GM18520 (cell line): ENCODE measurements around the gene WDFY2.
"Not testable (repeated sequence)": the region's sequence is repeated elsewhere in the genome, so short reads cannot be mapped to it uniquely, and the experiment has no call there.

Experiments used
- ATAC-seq: cut with Tn5 transposase; IDR thresholded peaks from one replicate; pipeline ENCODE4 v1.9.1; 2021; ENCODE audit not compliant: unreplicated experiment

The WDFY2 gene

DNA sequence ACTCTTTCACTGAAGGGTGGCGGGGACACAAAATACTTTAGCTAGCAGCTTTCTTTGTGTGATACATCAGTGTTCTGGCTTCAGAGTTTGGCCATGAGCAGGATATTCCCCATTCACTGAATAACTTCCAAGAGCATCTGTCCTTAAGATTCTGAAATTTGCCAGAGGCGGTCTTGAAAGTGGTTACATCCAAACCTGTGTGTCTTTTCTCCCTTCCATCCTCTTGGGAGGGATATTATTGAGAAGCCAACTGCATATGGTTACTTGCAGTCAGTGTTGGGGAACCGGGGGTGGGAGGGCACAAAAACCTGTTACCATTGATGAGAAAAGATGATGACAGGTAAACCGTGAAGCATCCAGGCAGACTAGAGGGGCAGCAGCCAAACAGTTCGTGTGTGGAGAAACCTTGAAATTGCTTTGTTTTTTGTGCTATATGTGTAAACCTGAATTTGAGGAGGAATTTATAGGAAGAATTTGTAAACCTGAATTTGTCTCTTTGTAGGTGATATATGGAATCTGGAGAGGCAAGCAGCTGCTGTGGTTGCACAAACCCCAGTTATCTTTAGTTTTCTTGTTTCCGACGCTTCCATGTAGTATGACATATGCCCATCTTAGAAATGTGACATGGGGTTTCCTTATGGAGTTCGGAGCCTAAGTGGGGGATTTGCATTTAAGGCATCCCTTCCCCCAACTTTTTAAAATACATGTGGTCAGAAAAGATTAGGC lies 104.8 kb downstream of the WDFY2 start:
- ATAC-seq: no peak

DNA sequence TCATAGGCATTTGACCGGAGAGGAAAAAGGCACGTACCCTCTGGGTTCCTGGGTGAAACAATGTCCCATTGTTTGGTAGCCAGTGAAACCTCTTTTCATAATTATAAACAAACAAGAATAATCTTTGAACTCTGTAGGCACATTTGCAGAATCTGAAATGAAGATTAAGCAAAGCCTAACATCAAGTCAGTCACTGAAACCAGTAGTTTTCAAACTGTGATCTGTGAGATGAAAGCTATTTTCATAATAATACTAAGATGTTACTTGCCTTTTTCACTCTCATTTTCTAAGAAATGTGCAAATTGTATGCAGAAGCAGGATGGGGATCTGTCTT lies 105.4 kb downstream of the WDFY2 start:
- ATAC-seq: no peak

DNA sequence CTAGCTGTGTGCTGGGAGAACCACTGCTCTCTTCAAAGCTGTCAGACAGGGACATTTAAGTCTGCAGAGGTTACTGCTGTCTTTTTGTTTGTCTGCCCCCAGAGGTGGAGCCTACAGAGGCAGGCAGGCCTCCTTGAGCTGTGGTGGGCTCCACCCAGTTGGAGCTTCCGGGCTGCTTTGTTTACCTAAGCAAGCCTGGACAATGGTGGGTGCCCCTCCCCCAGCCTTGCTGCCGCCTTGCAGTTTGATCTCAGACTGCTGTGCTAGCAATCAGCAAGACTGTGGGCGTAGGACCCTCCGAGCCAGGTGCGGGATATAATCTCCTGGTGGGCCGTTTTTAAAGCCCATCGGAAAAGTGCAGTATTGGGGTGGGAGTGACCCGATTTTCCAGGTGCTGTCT lies 111.4 kb downstream of the WDFY2 start:
- ATAC-seq: not testable (repeated sequence)

DNA sequence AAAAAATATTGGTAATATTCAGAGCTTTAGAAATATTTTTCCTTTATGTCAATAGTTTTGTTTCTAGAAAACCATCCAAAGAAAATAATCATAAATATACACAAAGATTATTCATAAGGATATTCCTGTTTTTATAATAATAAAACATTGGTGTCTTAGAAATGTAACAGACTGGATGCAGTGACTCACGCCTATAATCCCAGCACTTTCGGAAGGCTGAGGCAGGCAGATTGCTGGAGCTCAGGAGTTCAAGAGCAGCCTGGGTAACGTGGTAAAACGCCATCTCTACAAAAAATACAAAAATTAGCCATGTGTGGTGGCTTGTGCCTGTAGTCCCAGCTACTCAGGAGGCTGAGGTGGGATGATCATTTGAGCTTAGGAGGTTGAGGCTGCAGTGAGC lies 112.9 kb downstream of the WDFY2 start:
- no peak for ATAC-seq

DNA sequence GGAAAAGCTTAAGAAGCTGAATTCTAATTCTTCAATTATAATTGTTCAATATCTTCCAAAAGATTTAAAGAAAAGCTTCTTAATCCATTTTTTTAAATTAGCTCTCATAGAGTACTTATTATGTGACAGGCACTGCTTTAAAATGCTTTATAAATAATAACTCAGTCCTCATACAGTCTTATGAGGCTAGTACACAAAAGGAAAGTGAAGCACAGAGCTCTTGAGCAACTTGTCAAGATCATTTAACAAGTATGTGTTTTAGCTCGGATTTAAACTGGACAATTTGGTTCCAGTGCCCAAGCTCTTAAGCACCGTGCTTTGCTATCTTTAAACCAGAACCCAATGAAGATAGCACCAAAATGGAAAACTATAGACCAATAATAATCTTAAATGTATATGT lies 113.6 kb downstream of the WDFY2 start:
- no peak for ATAC-seq

DNA sequence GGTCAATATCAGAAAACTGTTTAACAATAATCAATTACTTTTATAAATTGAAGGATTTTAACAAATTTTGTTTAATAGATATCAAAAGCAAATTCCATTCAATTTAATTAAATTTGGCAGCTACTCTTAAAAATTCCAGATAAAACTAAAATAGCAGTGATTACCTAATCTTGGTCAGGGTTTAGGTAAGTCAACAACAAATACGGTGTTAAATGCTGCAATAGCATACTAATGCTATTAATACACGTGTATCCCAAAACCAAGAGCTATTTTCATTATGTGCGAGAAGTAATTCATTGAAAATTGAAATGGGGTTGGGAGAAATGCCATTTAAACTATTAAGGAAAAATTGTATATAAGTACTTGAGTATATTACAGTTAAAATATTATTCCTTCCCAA lies 114.1 kb downstream of the WDFY2 start:
- ATAC-seq: no peak

DNA sequence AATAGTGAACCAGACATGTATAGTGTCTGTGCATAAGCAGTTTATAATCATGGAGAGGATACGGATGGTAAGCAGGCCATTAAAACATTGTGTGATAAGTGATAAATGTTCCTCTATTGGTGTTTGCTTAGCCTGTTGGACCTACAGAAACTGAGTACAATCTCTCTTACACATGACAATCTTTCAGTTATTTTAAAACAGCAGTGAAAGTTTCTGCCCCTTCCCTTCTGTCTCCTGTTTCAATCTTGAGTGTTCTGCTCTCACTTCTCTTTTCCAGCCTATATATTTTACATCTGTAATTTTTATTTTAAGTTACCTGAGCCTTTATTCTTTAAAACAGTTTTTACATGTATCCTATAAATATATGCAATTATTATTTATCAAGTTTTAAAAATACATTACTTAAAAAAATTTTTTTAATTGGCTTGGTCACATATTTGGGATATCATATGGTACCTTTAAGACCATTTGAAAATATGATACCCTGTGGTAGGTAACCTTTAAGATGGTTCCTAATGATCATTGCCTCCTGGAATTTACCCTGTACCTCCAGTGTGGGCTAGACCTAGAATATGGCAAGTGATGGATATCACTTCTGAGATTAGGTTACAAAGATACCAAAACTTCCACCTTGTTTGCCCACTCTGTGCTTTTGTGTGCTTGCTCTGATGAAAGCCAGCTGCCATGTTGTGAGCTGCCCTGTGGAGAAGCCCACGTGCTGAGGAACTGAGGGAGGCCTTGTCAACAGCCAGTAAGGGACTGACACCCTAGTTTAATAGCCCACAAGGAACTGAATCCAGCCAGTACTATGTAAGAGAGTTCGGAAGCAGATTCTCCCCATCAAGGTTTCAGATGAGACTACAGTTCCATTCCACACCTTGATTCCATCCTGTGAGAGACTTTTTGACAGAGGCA lies 120.4 kb downstream of the WDFY2 start:
- no peak for ATAC-seq

DNA sequence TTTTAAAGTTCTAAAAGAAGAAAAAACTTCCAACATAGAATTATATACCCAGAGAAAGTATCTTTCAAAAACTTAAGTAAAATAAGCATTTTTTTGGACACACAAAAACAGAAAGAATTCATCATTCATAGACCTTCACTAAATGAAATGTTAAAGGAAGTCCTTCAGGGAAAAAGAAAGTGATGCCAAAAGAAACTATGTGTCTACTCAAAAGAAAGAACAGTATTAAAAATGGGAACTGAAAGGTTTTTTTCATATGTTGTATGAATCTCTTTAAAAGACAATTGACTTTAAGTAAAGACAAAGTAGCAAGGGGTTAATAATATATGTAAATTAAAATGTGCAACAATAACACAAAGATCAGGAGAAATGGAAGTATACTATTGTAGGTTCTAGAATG lies 123.2 kb downstream of the WDFY2 start:
- no peak for ATAC-seq

DNA sequence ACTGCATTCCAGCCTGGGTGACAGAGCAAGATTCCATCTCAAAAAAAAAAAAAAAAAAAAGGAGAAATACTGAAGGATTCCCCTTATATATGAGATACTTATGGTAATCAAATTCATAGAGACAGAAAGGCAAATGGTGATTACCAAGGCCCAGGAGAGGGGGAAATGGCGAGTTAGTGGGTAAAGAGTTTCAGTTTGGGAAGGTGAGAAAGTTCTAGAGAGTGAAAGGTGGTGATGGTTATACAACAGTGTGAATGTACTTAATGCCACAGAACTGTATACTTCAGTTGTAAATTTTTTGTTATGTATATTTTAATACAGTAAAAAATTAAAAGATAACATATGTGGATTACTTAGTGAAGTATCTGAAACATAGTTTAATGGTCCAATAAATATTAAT lies 129.5 kb downstream of the WDFY2 start:
- no peak for ATAC-seq

DNA sequence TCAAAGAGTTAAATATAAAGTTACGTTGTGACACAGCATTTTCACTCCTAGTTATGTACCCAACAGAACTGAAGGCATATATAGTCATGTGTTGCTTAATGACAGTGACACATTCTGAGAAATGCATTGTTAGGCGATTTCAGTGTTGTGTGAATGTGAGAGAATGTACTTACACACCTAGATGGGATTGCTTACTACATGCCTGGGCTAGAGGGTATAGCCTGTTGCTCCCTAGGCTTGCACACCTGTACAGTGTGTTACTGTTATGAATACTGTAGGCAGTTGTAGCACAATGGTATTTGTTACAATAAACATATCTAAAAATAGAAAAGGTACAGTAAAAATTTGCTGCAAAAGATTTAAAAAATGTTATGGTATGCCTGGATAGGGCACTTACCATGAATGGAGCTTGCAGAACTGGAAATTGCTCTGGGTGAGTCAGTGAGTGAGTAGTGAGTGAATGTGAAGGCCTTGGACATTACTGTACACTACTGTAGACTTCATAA lies 130.5 kb downstream of the WDFY2 start:
- ATAC-seq: peak; percentile 73

DNA sequence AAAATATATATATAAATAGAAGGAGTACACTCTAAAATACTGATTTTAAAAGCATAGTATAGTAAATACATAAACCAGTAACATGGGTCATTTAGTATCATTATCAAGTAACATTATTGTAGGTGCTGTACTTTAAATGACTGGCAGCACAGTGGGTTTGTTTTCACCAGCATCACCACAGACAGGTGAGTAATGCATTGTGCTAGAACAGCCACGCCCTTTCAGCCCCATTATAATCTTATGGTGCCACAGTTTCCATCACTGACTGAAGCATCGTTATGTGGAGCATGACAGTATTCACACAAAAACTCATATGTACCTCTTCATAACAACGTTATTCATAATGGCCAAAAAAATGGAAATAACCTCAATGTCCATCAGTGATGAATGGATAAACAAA lies 131.4 kb downstream of the WDFY2 start:
- no peak for ATAC-seq

DNA sequence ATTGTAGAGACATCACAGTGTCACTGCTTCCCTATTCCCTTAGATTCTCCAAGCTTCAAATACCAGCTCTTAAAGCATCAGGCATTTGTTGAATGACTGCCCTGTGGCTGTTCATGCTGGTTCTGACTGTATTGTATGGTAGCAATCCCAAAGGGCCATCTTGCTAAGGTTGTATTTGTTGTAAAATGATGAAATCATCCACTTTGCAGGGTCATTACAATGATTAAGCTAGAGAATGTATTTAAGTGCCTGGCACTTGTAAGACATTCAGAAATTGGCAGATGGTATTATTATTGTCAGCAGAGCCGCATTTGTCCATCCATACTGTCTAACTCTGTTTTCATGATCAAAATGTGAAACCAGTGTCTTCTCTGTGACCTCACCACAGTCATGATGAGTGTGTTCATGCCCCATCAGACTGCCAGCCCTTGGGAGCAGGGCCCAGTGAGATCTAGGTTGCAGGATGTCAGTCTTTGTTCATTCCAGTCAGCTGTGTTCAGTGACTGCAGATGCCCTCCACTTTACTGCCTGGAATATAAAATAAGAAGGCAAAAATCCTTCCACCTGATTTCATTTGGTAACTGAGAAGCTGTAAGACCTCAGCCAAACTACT lies 133.6 kb downstream of the WDFY2 start:
- ATAC-seq: no peak

DNA sequence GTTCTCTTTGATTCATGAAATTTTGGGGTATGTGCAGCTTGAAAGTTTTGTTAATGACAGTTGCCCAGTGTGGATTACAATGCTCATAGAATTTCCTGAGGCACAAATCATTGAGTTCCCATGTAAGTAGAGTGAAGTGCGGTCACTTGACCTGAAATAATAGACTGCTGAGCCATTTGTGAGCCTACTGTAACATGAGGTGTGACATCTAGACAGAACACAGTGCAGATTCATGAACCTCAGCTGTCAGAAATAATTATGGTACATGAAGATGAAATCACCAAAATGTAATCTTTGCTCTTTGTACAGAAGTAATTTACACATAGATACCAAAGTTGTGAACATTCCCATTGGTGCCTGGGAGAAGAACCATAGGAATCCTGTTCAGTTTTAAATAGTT lies 135.1 kb downstream of the WDFY2 start:
- no peak for ATAC-seq

DNA sequence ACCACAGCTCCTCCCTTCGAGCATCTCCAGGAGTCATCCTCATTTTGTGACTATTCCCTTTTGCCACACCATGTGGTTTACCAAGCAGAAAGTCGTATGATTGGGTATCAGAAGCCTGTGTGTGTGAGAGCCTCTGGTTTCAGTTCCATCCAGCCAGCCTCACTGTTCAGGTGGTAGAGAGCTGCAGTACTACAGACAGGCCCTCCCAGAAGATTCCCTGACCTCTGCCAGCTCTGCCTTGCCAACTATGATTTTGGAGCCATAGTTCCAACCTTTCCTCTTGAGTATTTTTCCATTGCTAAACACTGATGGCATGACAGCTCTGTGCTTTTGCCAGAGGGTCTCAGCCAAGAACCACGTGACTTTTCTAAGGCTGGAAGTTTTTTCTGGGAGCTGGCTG lies 137.2 kb downstream of the WDFY2 start:
- ATAC-seq: no peak

DNA sequence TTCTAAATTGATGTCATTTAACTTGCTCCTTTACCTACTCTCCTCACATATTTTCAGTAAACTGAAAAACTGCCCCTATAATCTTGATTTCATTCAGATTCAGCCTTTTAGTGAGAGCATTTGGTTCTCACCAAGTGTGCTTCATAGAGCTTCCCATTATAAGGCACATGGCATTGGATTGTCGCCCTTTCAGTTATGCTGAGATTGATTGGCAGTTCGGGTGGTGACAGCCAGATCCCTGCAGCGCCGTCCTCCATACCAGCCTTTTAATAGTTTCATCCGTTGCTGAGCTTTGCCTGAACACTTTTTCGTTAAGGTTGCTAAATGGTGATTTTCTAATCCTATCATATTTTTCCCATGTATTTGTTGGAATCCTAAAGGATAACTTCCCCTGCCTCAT lies 139.3 kb downstream of the WDFY2 start:
- no peak for ATAC-seq

DNA sequence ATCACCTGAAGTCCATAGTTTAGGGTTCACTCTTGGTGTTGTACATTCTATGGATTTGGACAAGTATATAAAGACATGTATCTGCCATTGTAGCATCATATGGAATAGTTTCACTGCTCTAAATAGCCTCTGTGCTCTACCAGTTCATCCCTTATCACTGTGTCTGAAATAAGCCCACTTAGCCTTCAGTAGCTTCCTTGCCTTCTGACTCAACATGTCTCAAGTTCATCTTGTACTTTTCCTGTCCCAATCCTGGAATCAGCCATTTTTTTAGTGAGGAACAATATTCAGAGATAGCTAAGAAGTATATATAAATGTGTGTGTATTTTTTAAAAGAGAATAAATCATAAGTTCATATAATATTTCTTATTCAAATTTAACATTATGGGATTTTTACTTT lies 140.5 kb downstream of the WDFY2 start:
- no peak for ATAC-seq

DNA sequence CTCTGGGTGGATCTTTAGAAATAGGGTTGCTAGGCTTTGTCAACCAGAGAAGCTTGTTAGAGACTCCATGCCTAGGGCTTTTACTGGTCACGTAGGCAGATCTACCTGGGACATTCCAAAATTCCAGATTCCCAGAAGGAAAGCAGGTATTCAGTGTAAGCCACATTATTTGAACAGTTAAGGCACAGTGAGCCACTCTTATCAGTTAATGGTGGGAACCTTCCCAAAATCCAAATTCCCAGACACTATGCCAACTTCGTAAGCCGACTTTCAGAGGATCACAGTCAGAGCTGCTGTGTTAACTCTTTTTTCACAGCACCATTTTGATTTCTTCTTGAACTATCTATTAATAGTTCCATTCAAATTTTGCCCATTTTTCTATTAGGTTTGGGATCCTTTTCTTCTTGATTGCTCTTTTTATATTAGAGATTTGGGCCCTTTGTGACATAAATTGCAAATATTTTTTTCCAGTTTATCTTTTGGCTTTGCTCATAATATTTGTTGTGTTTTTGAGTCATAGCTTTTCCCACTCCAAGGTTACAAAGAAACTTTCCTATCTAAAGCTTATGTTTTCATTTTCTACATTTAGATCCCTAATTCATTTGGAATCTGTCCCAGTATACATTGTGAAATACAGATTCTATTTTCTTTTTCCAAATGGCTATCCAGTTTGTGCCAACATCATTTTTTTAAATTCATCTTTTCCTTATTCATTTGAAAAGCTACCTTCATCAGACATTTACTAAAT lies 142.4 kb downstream of the WDFY2 start:
- ATAC-seq: no peak

DNA sequence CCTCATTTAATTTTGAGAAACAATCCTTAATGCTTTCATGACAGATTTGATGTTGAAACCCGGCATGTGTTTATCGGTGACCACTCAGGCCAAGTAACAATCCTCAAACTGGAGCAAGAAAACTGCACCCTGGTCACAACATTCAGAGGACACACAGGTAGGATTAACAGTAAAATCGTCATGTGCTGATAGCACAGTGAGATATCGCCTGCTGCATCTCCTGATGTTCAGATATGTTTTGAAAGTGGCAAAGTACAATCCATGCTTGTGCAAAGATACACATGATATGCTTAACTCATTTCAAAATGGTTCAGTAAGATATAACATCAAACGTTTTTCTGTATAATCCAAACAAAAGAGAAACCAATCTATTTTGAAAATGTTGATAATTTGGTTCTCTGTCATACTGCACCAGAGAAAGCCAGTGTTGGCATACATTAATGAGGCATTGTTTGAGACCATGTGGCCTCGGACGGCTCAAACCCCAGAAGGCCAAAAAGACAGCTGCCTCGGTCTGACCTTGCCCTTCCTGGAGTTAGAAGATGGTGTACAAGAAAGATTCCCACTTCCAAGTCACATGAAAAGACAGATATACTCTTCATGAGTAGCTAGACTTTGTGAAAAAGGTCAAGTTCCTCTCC lies 143.5 kb downstream of the WDFY2 start:
- no peak for ATAC-seq

DNA sequence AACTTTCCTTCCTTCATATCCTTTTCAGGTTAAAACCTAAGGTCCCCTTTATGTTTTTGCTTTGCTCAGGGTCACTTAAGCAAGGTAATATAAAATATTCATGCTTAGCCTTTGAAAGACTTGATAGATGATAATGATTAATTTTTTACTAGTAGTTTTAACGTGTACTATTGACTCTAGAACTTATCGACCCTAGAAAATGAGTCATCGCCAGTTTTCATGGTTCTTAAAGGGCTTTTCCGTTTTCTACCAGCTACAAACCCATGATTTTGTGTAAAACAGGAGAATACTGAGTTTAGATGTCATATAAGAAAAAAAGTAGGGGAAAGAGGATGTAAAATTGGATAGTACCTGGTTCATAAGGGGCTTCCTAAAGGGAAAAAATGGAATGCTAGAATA lies 144.0 kb downstream of the WDFY2 start:
- no peak for ATAC-seq

DNA sequence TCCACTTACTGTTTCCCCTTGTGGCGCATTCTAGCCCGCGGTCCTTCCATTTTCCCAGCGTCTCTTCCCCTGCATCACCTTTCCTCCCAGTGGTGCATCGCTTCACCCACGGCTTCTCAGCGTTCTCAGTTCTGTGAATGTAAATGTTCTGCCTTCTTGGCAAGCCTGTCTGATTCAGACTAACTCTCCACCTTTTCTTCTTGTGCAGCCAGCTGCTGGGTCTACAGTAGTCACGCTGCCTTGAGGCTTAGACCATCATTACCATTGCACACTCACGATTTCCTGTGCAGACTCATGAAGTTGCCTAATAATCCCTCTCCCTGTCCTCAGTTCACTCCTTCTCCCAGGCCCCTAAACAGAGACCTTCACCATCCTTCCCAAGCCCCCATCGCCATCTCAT lies 144.7 kb downstream of the WDFY2 start:
- ATAC-seq: no peak
